ENCODE results near the gene RPLP2. TPM values are rescaled to one million over a fixed set of nuclear protein-coding genes. Genes with fewer than 3 reads are reported as not detected.
A peak's percentile ranks its signal among the peaks of the same experiment; 100 is the strongest.

RPLP2 gene
- total RNA-seq, 1 experiment from 2014 or later: 794 TPM

GRCh38 chr11:827146-827896 is 17.6 kb downstream of the RPLP2 start:
- peak; percentile 89 for DNase-seq
- Histone ChIP-seq H3K36me3 (replicated peaks; ENCODE audit: control insufficient read depth, insufficient read depth, low read length) (no peaks in the 10 kb centered on the region), H3K4me3 (ENCODE audit: insufficient read depth, low read depth, low read length) (peak overlapping the region; percentile 52), H3K27me3 (ENCODE audit: control insufficient read depth, insufficient read depth, low read length) (peaks cover 51% of the 10 kb centered on the region)

- Histone ChIP-seq H3K27me3 (ENCODE audit: control insufficient read depth, insufficient read depth, low read length) (peaks cover 53% of the 10 kb centered on the region), H3K36me3 (replicated peaks; ENCODE audit: control insufficient read depth, insufficient read depth, low read length) (no peaks in the 10 kb centered on the region), H3K4me3 (ENCODE audit: insufficient read depth, low read depth, low read length) (peak within 1 kb of the TSS; percentile 52)
- DNase-seq: no peak
These were observed 18.1 kb downstream of the RPLP2 start, which contains the start of gene CRACR2B for GRCh38 chr11:827897-828192. Gene CRACR2B, plus strand, starts transcription at chr11:827919. Its CDS starts 689 bp downstream, at chr11:828608.

GRCh38 chr11:828506-829175 is 18.9 kb downstream of the RPLP2 start:
- H3K27me3 ChIP-seq (ENCODE audit: control insufficient read depth, insufficient read depth, low read length): peaks cover 53% of the 10 kb centered on the region
- DNase-seq: no peak
- no peak overlapping the region for H3K4me3 ChIP-seq (ENCODE audit: insufficient read depth, low read depth, low read length)
- H3K36me3 ChIP-seq (replicated peaks; ENCODE audit: control insufficient read depth, insufficient read depth, low read length): no peaks in the 10 kb centered on the region

GRCh38 chr11:829176-829846 is 19.5 kb downstream of the RPLP2 start:
- peak; percentile 83 for DNase-seq
- Histone ChIP-seq H3K36me3 (replicated peaks; ENCODE audit: control insufficient read depth, insufficient read depth, low read length) (no peaks in the 10 kb centered on the region), H3K4me3 (ENCODE audit: insufficient read depth, low read depth, low read length) (peak overlapping the region; percentile 49), H3K27me3 (ENCODE audit: control insufficient read depth, insufficient read depth, low read length) (peaks cover 53% of the 10 kb centered on the region)

GRCh38 chr11:829847-830294 is 20.1 kb downstream of the RPLP2 start:
- DNase-seq: no peak
- H3K36me3 ChIP-seq (replicated peaks; ENCODE audit: control insufficient read depth, insufficient read depth, low read length): no peaks in the 10 kb centered on the region
- peaks cover 53% of the 10 kb centered on the region for H3K27me3 ChIP-seq (ENCODE audit: control insufficient read depth, insufficient read depth, low read length)
- peak overlapping the region; percentile 49 for H3K4me3 ChIP-seq (ENCODE audit: insufficient read depth, low read depth, low read length)

- Histone ChIP-seq H3K4me3 (ENCODE audit: insufficient read depth, low read depth, low read length) (peak overlapping the region; percentile 62), H3K27me3 (ENCODE audit: control insufficient read depth, insufficient read depth, low read length) (peaks cover 53% of the 10 kb centered on the region), H3K36me3 (replicated peaks; ENCODE audit: control insufficient read depth, insufficient read depth, low read length) (no peaks in the 10 kb centered on the region)
- peak; percentile 99 for DNase-seq
These were observed 20.7 kb downstream of the RPLP2 start for GRCh38 chr11:830295-831117.

- Histone ChIP-seq H3K36me3 (replicated peaks; ENCODE audit: control insufficient read depth, insufficient read depth, low read length) (no peaks in the 10 kb centered on the region), H3K27me3 (ENCODE audit: control insufficient read depth, insufficient read depth, low read length) (peaks cover 51% of the 10 kb centered on the region), H3K4me3 (ENCODE audit: insufficient read depth, low read depth, low read length) (peak overlapping the region; percentile 62)
- DNase-seq: no peak
These were observed 21.5 kb downstream of the RPLP2 start for GRCh38 chr11:831118-831864.

- H3K36me3 ChIP-seq (replicated peaks; ENCODE audit: control insufficient read depth, insufficient read depth, low read length): peaks cover 1% of the 10 kb centered on the region; the same call in 1 of the 2 replicates
- peaks cover 44% of the 10 kb centered on the region for H3K27me3 ChIP-seq (ENCODE audit: control insufficient read depth, insufficient read depth, low read length)
- DNase-seq: no peak
- peak overlapping the region; percentile 54 for H3K4me3 ChIP-seq (ENCODE audit: insufficient read depth, low read depth, low read length)
These were observed 22.3 kb downstream of the RPLP2 start for GRCh38 chr11:831961-832528.

GRCh38 chr11:832529-833113 is 22.9 kb downstream of the RPLP2 start, which contains the start of gene CD151:
Gene CD151, plus strand, starts transcription at chr11:832952. Its CDS starts 3,118 bp downstream, at chr11:836070.
- H3K36me3 ChIP-seq (replicated peaks; ENCODE audit: control insufficient read depth, insufficient read depth, low read length): peaks cover 3% of the 10 kb centered on the region; the same call in 1 of the 2 replicates
- peaks cover 40% of the 10 kb centered on the region for H3K27me3 ChIP-seq (ENCODE audit: control insufficient read depth, insufficient read depth, low read length)
- H3K4me3 ChIP-seq (ENCODE audit: insufficient read depth, low read depth, low read length): peak within 1 kb of the TSS; percentile 74
- DNase-seq: peak; percentile 95

GRCh38 chr11:833114-833791 is 23.5 kb downstream of the RPLP2 start:
- peak; percentile 85 for DNase-seq

GRCh38 chr11:833849-834311 is 24.1 kb downstream of the RPLP2 start:
- no peak for DNase-seq
- peaks cover 4% of the 10 kb centered on the region for H3K36me3 ChIP-seq (replicated peaks; ENCODE audit: control insufficient read depth, insufficient read depth, low read length)
- H3K27me3 ChIP-seq (ENCODE audit: control insufficient read depth, insufficient read depth, low read length): peaks cover 32% of the 10 kb centered on the region
- peak overlapping the region; percentile 74 for H3K4me3 ChIP-seq (ENCODE audit: insufficient read depth, low read depth, low read length)

More at GRCh38 chr11:833114-833791, 23.5 kb downstream of the RPLP2 start:
- Histone ChIP-seq H3K4me3 (ENCODE audit: insufficient read depth, low read depth, low read length) (peak overlapping the region; percentile 74), H3K27me3 (ENCODE audit: control insufficient read depth, insufficient read depth, low read length) (peaks cover 38% of the 10 kb centered on the region), H3K36me3 (replicated peaks; ENCODE audit: control insufficient read depth, insufficient read depth, low read length) (peaks cover 3% of the 10 kb centered on the region)
